Smooth muscle cell (in vitro differentiated cells): ENCODE results near the gene EREG. TPM values are rescaled to one million over a fixed set of nuclear protein-coding genes. Genes with fewer than 3 reads are reported as not detected.

Experiments
- DNase-seq: peaks from one replicate; lab custom pipeline; 2025; ENCODE audit not compliant: unreplicated experiment; lab: John Stamatoyannopoulos, UW
- H2AFZ ChIP-seq: fragments of 200-600 bp; sonication (generic); 2 replicates; pipeline ENCODE4 v1.6.0; 2016; ENCODE audit warnings: antibody characterized with exemption, low read depth, mild to moderate bottlenecking
- H3F3A ChIP-seq: fragments of 200-600 bp; sonication (generic); 2 replicates; pipeline ENCODE4 v1.6.0; 2017; ENCODE audit warnings: antibody characterized with exemption, low read depth
- H3K27ac ChIP-seq: fragments of 200-600 bp; sonication (generic); 2 replicates; pipeline ENCODE4 v1.5.1; 2016; ENCODE audit warnings: low read depth, mild to moderate bottlenecking
- H3K27me3 ChIP-seq: fragments of 200-600 bp; sonication (generic); 2 replicates; pipeline ENCODE4 v1.6.1; 2016; ENCODE audit warnings: low read depth, mild to moderate bottlenecking
- H3K36me3 ChIP-seq: fragments of 200-600 bp; sonication (generic); 2 replicates; pipeline ENCODE4 v1.5.1; 2016; ENCODE audit warnings: low read depth
- H3K4me1 ChIP-seq: fragments of 200-600 bp; sonication (generic); 2 replicates; pipeline ENCODE4 v1.5.1; 2016; ENCODE audit warnings: low read depth
- H3K4me2 ChIP-seq: fragments of 200-600 bp; sonication (generic); 2 replicates; pipeline ENCODE4 v1.6.0; 2016; ENCODE audit warnings: mild to moderate bottlenecking
- H3K4me3 ChIP-seq: fragments of 200-600 bp; sonication (generic); 2 replicates; pipeline ENCODE4 v1.5.1; 2016; ENCODE audit warnings: mild to moderate bottlenecking
- H3K79me2 ChIP-seq: fragments of 200-600 bp; sonication (generic); 2 replicates; pipeline ENCODE4 v1.6.0; 2016; ENCODE audit warnings: low read depth, mild to moderate bottlenecking
- H3K9ac ChIP-seq: fragments of 200-600 bp; sonication (generic); 2 replicates; pipeline ENCODE4 v1.6.0; 2016; ENCODE audit warnings: low read depth
- H3K9me3 ChIP-seq: fragments of 200-600 bp; sonication (generic); replicated peaks from 2 replicates; pipeline ENCODE4 v1.5.1; 2016; ENCODE audit warnings: low read depth
- H4K20me1 ChIP-seq: fragments of 200-600 bp; sonication (generic); 2 replicates; pipeline ENCODE4 v1.6.0; 2016; ENCODE audit warnings: low read depth
- WGBS: methylation state at CpG from one replicate; pipeline ENCODE4 v1.1.7; 2016; ENCODE audit warnings: low lambda C conversion rate; 5-methylcytosine and 5-hydroxymethylcytosine counted together
- polyA plus RNA-seq: library from polyadenylated mRNA; unstranded; fragments of >200 nt; fragmentation: Nextera tagmentation; extraction: Ambion mirVana; gene quantifications from 2 replicates; pipeline ENCODE4 v1.2.1, GENCODE V29; 2016
- total RNA-seq: library from RNA; depleted of rRNA; stranded (reverse); fragments of >200 nt; gene quantifications from 2 replicates; pipeline ENCODE4 v1.2.3, GENCODE V29; 2014
- TF ChIP-seq, protein P1 (sequence below): fragments of 200-600 bp; sonication (generic); IDR thresholded peaks from 2 replicates; pipeline ENCODE4 v1.5.1; 2017; ENCODE audit warnings: borderline replicate concordance, mild to moderate bottlenecking, antibody characterized with exemption; ENCODE audit not compliant: insufficient read depth, poor library complexity, severe bottlenecking

EREG gene
- total RNA-seq (1.3 and 1.9 TPM in 2 replicates), polyA plus RNA-seq (0.27 and 0.55 TPM in 2 replicates)

DNA sequence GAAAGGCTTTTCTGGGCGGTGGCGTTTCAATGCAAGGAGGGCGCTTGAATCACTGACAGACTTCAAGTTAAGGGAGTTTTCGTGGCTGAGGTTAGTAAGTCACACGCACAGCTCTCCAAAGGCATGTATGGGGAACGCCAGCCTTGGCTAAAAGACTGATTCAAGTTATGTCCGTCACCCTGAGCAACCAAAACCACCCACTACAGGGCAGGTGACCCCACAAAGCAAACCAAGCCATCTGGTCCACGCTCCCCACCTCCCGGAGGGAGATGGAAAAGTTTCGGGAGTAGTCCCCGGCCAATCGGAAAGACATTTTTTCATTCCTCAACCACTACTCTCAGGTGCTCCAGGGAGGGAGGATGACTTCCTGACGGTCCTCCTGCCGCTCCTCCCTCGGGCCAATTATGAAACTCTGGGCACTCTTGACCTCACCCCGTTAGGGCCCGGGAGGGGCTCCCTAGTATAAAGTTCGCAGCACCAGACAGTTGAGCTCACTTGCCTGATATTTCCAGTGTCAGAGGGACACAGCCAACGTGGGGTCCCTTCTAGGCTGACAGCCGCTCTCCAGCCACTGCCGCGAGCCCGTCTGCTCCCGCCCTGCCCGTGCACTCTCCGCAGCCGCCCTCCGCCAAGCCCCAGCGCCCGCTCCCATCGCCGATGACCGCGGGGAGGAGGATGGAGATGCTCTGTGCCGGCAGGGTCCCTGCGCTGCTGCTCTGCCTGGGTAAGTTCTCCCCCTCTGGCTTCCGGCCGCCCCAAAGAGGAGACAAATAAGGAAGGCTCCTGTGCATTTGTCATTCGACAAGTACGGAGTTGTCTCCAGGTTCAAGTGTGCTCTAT, at the start of gene EREG:
EREG (plus strand) TSS at position 494 of the 840 bp plus-strand sequence; CDS start at position 658, 164 bp downstream.
- H3K27ac ChIP-seq, result no peak within 1 kb of the TSS
- no peaks in the 10 kb centered on the region for H4K20me1 ChIP-seq
- no peaks in the 10 kb centered on the region for H3F3A ChIP-seq
- peak within 1 kb of the TSS; percentile 28 for H2AFZ ChIP-seq
- peak within 1 kb of the TSS; percentile 84 for H3K4me2 ChIP-seq
- no peaks in the 10 kb centered on the region for H3K79me2 ChIP-seq
- no peaks in the 10 kb centered on the region for H3K36me3 ChIP-seq
- 4% methylated on average over 40 of the region's 40 CpGs for WGBS
- no peaks in the 10 kb centered on the region for H3K9me3 ChIP-seq
- DNase-seq, result peak; percentile 18
- peaks cover 38% of the 10 kb centered on the region for H3K27me3 ChIP-seq
- no peak within 1 kb of the TSS for H3K9ac ChIP-seq
- peak within 1 kb of the TSS; percentile 48 for H3K4me3 ChIP-seq
- TF ChIP-seq, protein P1, sequence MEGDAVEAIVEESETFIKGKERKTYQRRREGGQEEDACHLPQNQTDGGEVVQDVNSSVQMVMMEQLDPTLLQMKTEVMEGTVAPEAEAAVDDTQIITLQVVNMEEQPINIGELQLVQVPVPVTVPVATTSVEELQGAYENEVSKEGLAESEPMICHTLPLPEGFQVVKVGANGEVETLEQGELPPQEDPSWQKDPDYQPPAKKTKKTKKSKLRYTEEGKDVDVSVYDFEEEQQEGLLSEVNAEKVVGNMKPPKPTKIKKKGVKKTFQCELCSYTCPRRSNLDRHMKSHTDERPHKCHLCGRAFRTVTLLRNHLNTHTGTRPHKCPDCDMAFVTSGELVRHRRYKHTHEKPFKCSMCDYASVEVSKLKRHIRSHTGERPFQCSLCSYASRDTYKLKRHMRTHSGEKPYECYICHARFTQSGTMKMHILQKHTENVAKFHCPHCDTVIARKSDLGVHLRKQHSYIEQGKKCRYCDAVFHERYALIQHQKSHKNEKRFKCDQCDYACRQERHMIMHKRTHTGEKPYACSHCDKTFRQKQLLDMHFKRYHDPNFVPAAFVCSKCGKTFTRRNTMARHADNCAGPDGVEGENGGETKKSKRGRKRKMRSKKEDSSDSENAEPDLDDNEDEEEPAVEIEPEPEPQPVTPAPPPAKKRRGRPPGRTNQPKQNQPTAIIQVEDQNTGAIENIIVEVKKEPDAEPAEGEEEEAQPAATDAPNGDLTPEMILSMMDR, result no peak
- peaks cover 12% of the 10 kb centered on the region for H3K4me1 ChIP-seq

- Histone ChIP-seq H3K4me3 (no peak overlapping the region), H3K27me3 (no peaks in the 10 kb centered on the region), H3K79me2 (no peaks in the 10 kb centered on the region), H3K36me3 (no peaks in the 10 kb centered on the region), H3K4me1 (no peaks in the 10 kb centered on the region), H3K4me2 (no peak overlapping the region), H2AFZ (no peak overlapping the region), H3K9me3 (no peaks in the 10 kb centered on the region), H3K27ac (no peak overlapping the region), H3K9ac (no peak overlapping the region), H3F3A (no peaks in the 10 kb centered on the region), H4K20me1 (no peaks in the 10 kb centered on the region)
- WGBS, result 95% methylated on average over 5 of the region's 5 CpGs
- TF ChIP-seq, protein P1, result no peak
- DNase-seq, result no peak
These were observed 49.6 kb upstream of the EREG start for GRCh38 chr4:74315376-74315775.

DNA sequence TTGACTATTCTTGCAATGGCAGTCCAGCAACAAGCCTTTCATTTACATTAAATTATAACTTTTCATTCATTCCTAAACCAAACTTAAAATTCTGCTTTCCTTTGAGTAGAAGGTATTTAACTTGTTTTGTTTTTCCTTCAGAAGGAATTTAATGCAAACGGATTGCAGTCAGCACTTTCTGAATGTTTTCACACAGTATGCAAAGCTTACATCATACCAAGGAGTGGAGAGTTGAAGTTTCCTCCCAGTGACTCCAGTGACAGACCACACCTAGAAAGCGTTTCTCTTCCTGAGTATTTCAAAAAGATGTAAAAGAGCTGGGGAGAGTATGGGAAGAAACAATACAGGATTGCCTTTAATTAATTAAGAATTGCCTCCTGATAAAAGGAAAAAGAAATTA, 48.5 kb upstream of the EREG start:
- Histone ChIP-seq H3K4me3 (no peak overlapping the region), H4K20me1 (no peaks in the 10 kb centered on the region), H3K9ac (no peak overlapping the region), H3K27ac (no peak overlapping the region), H3F3A (no peaks in the 10 kb centered on the region), H2AFZ (no peak overlapping the region), H3K4me2 (no peak overlapping the region), H3K79me2 (no peaks in the 10 kb centered on the region), H3K4me1 (no peaks in the 10 kb centered on the region), H3K36me3 (no peaks in the 10 kb centered on the region), H3K9me3 (no peaks in the 10 kb centered on the region), H3K27me3 (no peaks in the 10 kb centered on the region)
- DNase-seq, result no peak
- TF ChIP-seq, protein P1, result no peak
- 29% methylated on average over 2 of the region's 2 CpGs for WGBS
